ENCODE results near the gene NR5A1. TPM values are rescaled to one million over a fixed set of nuclear protein-coding genes. Genes with fewer than 3 reads are reported as not detected.

NR5A1 gene
- total RNA-seq, 1 experiment from 2014 or later = not detected

- DNase-seq (ENCODE audit: extremely low read depth, low read depth) = no peak
Observed at GRCh38 chr9:124485201-124485600, 22.0 kb downstream of the NR5A1 start.

GRCh38 chr9:124483481-124483880 is 23.7 kb downstream of the NR5A1 start:
- no peak for DNase-seq (ENCODE audit: extremely low read depth, low read depth)

- no peak for DNase-seq (ENCODE audit: extremely low read depth, low read depth)
Observed at GRCh38 chr9:124482431-124483031, 24.7 kb downstream of the NR5A1 start.

- DNase-seq (ENCODE audit: extremely low read depth, low read depth) = no peak
Observed at GRCh38 chr9:124481115-124481514, 26.1 kb downstream of the NR5A1 start.

GRCh38 chr9:124480621-124480981 is 26.6 kb downstream of the NR5A1 start:
- peak; percentile 31 for DNase-seq (ENCODE audit: extremely low read depth, low read depth)

- no peak for DNase-seq (ENCODE audit: extremely low read depth, low read depth)
Observed at GRCh38 chr9:124479947-124480620, 27.1 kb downstream of the NR5A1 start.

GRCh38 chr9:124479371-124479770 is 27.8 kb downstream of the NR5A1 start:
- DNase-seq (ENCODE audit: extremely low read depth, low read depth) = no peak

GRCh38 chr9:124478354-124478753 is 28.8 kb downstream of the NR5A1 start:
- no peak for DNase-seq (ENCODE audit: extremely low read depth, low read depth)

GRCh38 chr9:124477648-124478285 is 29.4 kb downstream of the NR5A1 start:
- no peak for DNase-seq (ENCODE audit: extremely low read depth, low read depth)

GRCh38 chr9:124477211-124477647 is 30.0 kb downstream of the NR5A1 start:
- no peak for DNase-seq (ENCODE audit: extremely low read depth, low read depth)

- no peak for DNase-seq (ENCODE audit: extremely low read depth, low read depth)
Observed at GRCh38 chr9:124475868-124476690, 31.1 kb downstream of the NR5A1 start.

GRCh38 chr9:124475158-124475867 is 31.9 kb downstream of the NR5A1 start:
- DNase-seq (ENCODE audit: extremely low read depth, low read depth) = no peak

- DNase-seq (ENCODE audit: extremely low read depth, low read depth) = no peak
Observed at GRCh38 chr9:124474151-124474550, 33.0 kb downstream of the NR5A1 start.

- DNase-seq (ENCODE audit: extremely low read depth, low read depth) = no peak
Observed at GRCh38 chr9:124473310-124473709, 33.9 kb downstream of the NR5A1 start.

- no peak for DNase-seq (ENCODE audit: extremely low read depth, low read depth)
Observed at GRCh38 chr9:124472770-124473169, 34.4 kb downstream of the NR5A1 start.

GRCh38 chr9:124471761-124472160 is 35.4 kb downstream of the NR5A1 start:
- DNase-seq (ENCODE audit: extremely low read depth, low read depth) = no peak

GRCh38 chr9:124470726-124471125 is 36.5 kb downstream of the NR5A1 start:
- DNase-seq (ENCODE audit: extremely low read depth, low read depth) = no peak

GRCh38 chr9:124470306-124470705 is 36.9 kb downstream of the NR5A1 start:
- DNase-seq (ENCODE audit: extremely low read depth, low read depth) = no peak

- DNase-seq (ENCODE audit: extremely low read depth, low read depth) = no peak
Observed at GRCh38 chr9:124469011-124469832, 38.0 kb downstream of the NR5A1 start.
